Raji (cell line): ENCODE results near the gene SYTL1.

ENCODE experiments used
- POLR2A ChIP-seq: IDR thresholded peaks from 2 replicates; pipeline ENCODE4 v1.6.1; 2011; ENCODE audit warnings: low read depth, low read length, control low read depth; ENCODE audit not compliant: insufficient read depth

The SYTL1 gene

DNA sequence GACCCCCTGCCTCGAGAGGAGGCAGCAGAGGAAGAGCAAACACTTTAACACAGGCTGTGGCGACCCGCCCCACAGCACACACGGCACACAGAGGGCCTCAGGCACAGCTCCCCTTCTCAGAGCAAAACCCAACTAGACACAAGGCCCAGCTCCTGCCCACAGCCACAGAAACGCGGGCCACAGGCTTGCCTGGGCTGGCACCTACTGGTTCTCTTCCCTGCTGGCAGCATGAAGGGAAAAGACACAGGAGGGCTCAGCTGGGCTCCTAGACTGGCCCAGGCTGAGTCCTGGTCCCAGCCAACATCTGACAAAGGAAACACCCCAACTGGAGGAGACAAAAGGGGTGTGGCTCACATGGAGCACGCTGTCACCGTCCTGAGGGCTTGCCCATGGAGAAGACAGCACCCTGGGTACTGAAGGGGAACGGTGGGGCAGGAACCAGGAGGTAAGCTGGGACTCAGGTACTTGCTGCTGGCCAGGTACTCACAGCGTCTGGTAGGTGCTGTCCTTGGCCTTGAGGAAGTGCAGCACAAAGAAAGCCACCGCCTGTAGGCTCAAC, 37.8 kb downstream of the SYTL1 start:
- TF ChIP-seq POLR2A, result no peak

- TF ChIP-seq POLR2A, result no peak
Measured at GRCh38 chr1:27380224-27380623, 38.4 kb downstream of the SYTL1 start.

GRCh38 chr1:27380766-27381733, 39.2 kb downstream of the SYTL1 start:
- TF ChIP-seq POLR2A, result no peak

DNA sequence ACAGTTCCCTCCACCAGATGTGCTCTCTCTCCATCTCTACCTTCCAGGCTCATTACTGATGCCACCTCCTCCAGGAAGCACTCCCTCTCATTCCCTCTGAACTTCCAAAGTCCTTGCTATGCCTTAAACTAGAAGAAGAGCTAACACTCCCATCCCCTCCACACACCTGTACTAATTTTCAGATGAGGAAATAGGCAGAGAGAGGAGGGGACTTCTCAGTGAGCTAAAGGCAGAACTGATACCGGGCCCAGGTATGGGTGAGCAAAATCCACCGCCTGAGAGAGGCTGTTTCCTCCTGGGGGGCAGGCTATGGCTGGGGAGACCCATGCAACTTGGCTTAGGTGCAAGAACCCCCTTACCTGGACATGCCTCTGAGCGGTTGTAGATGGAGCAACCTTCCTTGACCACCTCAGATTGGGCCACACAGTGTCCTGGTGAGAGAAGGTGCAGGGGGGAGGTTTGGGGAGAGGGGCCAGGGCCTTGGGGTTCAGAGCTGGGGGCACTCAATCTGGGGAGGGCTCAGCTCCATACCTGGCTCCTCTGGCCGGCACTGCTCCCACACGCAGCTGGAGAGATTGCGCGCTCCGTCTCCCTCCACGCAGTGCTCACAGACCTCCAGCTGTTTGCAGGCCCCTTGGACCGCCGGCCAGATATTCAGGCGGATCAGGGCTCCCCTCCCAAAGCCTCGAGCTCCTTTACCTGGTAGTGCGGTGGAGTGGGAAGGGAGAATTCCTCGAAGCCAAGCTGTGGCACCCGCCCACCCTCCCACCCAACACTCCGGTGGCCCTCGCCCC, 40.3 kb downstream of the SYTL1 start:
- TF ChIP-seq POLR2A, result no peak

DNA sequence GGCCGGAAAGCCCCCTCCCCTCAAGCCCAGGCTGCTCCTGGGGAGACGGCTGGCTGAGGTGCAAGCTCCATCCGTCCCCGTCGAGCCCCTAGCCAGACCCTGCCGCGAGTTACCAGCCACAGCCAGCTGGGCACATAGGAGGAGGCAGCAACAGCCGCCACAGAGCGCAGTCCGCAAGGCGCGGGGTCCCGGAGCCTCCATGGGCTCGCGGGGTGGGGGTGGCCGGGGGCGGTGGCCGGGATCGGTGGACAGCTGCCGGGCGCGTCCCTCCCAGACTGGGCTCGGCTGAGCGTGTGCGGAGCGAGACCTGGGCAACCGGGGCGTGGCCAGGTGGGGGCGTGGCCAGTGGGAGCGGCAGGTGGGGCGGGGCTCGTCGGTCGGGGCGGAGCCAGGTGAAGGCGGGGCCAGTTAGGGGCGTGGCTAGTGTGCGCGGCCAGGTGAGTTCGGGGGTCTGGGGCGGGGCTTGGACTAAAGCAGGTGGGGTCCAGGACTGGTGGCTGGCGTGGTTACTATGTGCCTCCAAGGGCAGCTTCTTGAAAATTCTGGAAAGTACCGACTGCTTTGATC, 41.3 kb downstream of the SYTL1 start, which contains the start of gene CD164L2:
Gene CD164L2, minus strand, starts transcription at position 295 of the 567 bp plus-strand sequence. Its CDS starts 94 bp downstream, at position 201.
- TF ChIP-seq POLR2A, result no peak

- no peak for TF ChIP-seq POLR2A
Measured at GRCh38 chr1:27383661-27384060, 41.8 kb downstream of the SYTL1 start.

DNA sequence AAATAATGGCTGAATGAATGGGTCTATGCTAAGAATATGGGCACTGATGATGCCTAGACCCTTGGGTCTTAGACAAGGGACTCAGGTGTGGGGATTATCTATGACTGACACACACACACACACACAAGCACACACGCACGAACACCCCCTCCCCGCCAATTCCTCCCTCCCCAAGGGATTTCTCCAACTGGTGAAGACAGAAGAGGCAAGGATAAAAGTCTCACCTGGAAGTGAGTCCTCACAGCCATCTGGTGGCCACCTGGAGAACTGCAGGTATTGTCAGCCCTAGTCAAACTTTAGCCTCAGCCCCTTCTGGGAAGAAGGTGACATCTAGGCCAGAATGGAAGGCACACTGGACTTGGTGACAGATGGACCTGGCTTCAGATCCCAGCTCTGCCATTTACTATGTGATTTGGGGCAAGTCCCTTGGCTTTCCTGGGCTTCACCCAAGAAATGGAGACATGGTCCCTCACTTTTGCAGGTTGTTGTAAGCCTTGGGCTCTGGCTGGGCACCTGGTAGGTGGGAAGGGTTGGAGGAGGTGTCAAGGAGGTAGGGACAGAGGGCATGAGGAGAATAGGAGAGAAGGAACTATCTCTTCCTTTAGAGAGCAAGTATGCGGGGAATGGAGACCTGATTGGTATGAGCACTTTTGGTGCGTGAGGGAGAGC, 46.6 kb downstream of the SYTL1 start:
- no peak for TF ChIP-seq POLR2A

GRCh38 chr1:27391511-27392095, 49.8 kb downstream of the SYTL1 start:
- no peak for TF ChIP-seq POLR2A

- no peak for TF ChIP-seq POLR2A
Measured at GRCh38 chr1:27392096-27392777, 50.4 kb downstream of the SYTL1 start, which contains the start of gene GPR3. Gene GPR3 (plus strand): TSS chr1:27392622. CDS start chr1:27393799, 1,177 bp downstream.

- no peak for TF ChIP-seq POLR2A
Measured at GRCh38 chr1:27392778-27393635, 51.2 kb downstream of the SYTL1 start.

GRCh38 chr1:27393641-27394281, 51.9 kb downstream of the SYTL1 start:
- no peak for TF ChIP-seq POLR2A

DNA sequence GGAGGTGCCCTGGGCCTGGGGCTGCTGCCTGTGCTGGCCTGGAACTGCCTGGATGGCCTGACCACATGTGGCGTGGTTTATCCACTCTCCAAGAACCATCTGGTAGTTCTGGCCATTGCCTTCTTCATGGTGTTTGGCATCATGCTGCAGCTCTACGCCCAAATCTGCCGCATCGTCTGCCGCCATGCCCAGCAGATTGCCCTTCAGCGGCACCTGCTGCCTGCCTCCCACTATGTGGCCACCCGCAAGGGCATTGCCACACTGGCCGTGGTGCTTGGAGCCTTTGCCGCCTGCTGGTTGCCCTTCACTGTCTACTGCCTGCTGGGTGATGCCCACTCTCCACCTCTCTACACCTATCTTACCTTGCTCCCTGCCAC, 52.4 kb downstream of the SYTL1 start:
- no peak for TF ChIP-seq POLR2A
